GM10248 (cell line): ENCODE results near the gene PLCB1.

Experiments used
- CTCF ChIA-PET: fragments of 300-600 bp; sonication (Branson Sonifier 250); formaldehyde crosslinking; extraction: SDS; loops from one replicate; lab custom pipeline; 2021; ENCODE audit warnings: antibody characterized with exemption; lab: Yijun Ruan, JAX
- POLR2A ChIA-PET: fragments of 350-650 bp; sonication (Branson Sonifier 250); formaldehyde crosslinking; extraction: SDS; loops from one replicate; lab custom pipeline; 2020; ENCODE audit warnings: antibody characterized with exemption; lab: Yijun Ruan, JAX
- DNase-seq: peaks from one replicate; pipeline ENCODE4 v3.0.0; 2012; ENCODE audit errors: extremely low spot score
- TF ChIP-seq, protein P1 (sequence below): IDR thresholded peaks from 2 replicates; pipeline ENCODE4 v1.5.1; 2012; ENCODE audit warnings: mild to moderate bottlenecking, low read depth; ENCODE audit errors: extremely low read depth, missing control alignments, control extremely low read depth

The PLCB1 gene

GRCh38 chr20:8723296-8723695 is 591.2 kb downstream of the PLCB1 start:
- no peak for DNase-seq
- TF ChIP-seq, protein P1, sequence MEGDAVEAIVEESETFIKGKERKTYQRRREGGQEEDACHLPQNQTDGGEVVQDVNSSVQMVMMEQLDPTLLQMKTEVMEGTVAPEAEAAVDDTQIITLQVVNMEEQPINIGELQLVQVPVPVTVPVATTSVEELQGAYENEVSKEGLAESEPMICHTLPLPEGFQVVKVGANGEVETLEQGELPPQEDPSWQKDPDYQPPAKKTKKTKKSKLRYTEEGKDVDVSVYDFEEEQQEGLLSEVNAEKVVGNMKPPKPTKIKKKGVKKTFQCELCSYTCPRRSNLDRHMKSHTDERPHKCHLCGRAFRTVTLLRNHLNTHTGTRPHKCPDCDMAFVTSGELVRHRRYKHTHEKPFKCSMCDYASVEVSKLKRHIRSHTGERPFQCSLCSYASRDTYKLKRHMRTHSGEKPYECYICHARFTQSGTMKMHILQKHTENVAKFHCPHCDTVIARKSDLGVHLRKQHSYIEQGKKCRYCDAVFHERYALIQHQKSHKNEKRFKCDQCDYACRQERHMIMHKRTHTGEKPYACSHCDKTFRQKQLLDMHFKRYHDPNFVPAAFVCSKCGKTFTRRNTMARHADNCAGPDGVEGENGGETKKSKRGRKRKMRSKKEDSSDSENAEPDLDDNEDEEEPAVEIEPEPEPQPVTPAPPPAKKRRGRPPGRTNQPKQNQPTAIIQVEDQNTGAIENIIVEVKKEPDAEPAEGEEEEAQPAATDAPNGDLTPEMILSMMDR = no peak
- POLR2A ChIA-PET = no interaction called here
- CTCF ChIA-PET = interaction anchor here (0.7 to 5.2 kb wide), 32 partner anchors 8 to 1899 kb away, joined by 3 to 129 read pairs (median 6); partner anchors contain the start of gene PLCB1

GRCh38 chr20:8724884-8725283 is 592.8 kb downstream of the PLCB1 start:
- POLR2A ChIA-PET = no interaction called here
- TF ChIP-seq, protein P1 = no peak

DNA sequence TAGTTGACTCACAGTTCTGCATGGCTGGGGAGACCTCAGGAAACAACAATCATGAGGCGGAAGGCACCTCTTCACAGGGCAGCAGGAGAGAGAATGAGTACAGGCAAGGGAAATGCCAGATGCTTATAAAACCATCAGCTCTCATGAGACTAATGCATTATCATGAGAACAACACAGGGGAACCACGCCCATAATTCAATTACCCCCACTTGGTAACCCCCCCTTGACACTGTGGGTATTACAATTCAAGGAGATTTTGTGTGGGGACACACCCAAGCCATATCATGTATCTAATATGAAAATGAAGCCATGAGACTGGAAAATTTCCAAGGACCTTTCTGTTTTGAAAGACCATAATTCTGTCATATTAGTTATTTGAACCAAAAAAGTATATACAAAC is 594.4 kb downstream of the PLCB1 start:
- DNase-seq = no peak
- TF ChIP-seq, protein P1 = no peak
- ChIA-PET CTCF (no interaction called here), POLR2A (no interaction called here)

More at GRCh38 chr20:8724884-8725283, 592.8 kb downstream of the PLCB1 start:
- no peak for DNase-seq
- CTCF ChIA-PET = no interaction called here

DNA sequence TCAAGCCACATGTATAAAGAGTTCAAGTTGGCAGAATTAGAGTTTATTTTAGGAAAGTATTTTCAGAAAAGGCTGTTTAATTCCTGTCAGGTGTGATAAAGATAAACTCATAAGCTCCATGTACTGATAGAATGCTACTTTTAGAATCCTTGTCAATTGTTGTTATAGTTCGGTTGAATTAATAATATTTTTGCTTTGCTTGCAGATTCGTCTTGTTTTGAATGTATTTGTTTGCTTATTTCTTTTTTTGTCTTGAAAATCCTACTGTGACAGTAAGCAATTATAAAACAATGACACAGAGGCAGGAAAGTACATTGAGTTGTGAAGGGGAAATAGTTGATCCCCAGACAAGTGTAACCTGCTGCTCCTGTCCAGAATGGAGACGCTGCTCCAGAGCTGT is 602.9 kb downstream of the PLCB1 start:
- TF ChIP-seq, protein P1 = no peak
- POLR2A ChIA-PET = no interaction called here
- DNase-seq = no peak
- CTCF ChIA-PET = interaction anchor here (0.8 to 3.3 kb wide), 4 partner anchors 13 to 713 kb away, joined by 3 to 37 read pairs (median 4); no protein-coding TSS in a partner anchor

GRCh38 chr20:8735674-8736073 is 603.6 kb downstream of the PLCB1 start:
- ChIA-PET POLR2A (no interaction called here), CTCF (interaction anchor here (1.3 to 3.3 kb wide), 4 partner anchors 14 to 691 kb away, joined by 3 to 37 read pairs (median 4); no protein-coding TSS in a partner anchor)
- DNase-seq = no peak
- TF ChIP-seq, protein P1 = no peak

DNA sequence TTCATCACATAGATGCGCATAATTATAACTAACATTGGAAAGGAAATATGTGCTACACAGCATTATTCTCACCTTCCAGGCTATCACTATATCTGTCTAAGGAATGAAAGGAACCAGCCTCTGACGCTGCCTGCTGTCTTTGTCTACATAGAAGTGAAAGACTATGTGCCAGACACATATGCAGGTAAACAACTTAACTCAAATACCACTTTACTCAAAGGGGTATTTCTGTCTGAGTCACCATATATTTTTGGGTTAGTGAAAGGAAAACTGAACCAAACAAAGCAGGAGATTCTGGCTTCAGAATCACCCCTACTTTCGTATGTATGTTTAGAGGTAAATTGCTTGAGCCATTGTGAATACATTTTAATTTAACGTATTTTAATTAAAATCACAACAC is 608.2 kb downstream of the PLCB1 start:
- CTCF ChIA-PET = interaction anchor here (1.6 kb wide), 1 partner anchor 19 kb away, joined by 3 read pairs; no protein-coding TSS in a partner anchor
- DNase-seq = peak; percentile 26
- POLR2A ChIA-PET = no interaction called here
- TF ChIP-seq, protein P1 = no peak
